ENCODE results near the gene RGSL1. TPM values are rescaled to one million over a fixed set of nuclear protein-coding genes. Genes with fewer than 3 reads are reported as not detected.

The RGSL1 gene
- total and polyA plus RNA-seq, 9 of the 15 experiments (the other 6 are each of a cell fraction or from before 2014, with no cell fraction given), result 0.03 TPM; not detected in 8

- TF ChIP-seq, protein P1, sequence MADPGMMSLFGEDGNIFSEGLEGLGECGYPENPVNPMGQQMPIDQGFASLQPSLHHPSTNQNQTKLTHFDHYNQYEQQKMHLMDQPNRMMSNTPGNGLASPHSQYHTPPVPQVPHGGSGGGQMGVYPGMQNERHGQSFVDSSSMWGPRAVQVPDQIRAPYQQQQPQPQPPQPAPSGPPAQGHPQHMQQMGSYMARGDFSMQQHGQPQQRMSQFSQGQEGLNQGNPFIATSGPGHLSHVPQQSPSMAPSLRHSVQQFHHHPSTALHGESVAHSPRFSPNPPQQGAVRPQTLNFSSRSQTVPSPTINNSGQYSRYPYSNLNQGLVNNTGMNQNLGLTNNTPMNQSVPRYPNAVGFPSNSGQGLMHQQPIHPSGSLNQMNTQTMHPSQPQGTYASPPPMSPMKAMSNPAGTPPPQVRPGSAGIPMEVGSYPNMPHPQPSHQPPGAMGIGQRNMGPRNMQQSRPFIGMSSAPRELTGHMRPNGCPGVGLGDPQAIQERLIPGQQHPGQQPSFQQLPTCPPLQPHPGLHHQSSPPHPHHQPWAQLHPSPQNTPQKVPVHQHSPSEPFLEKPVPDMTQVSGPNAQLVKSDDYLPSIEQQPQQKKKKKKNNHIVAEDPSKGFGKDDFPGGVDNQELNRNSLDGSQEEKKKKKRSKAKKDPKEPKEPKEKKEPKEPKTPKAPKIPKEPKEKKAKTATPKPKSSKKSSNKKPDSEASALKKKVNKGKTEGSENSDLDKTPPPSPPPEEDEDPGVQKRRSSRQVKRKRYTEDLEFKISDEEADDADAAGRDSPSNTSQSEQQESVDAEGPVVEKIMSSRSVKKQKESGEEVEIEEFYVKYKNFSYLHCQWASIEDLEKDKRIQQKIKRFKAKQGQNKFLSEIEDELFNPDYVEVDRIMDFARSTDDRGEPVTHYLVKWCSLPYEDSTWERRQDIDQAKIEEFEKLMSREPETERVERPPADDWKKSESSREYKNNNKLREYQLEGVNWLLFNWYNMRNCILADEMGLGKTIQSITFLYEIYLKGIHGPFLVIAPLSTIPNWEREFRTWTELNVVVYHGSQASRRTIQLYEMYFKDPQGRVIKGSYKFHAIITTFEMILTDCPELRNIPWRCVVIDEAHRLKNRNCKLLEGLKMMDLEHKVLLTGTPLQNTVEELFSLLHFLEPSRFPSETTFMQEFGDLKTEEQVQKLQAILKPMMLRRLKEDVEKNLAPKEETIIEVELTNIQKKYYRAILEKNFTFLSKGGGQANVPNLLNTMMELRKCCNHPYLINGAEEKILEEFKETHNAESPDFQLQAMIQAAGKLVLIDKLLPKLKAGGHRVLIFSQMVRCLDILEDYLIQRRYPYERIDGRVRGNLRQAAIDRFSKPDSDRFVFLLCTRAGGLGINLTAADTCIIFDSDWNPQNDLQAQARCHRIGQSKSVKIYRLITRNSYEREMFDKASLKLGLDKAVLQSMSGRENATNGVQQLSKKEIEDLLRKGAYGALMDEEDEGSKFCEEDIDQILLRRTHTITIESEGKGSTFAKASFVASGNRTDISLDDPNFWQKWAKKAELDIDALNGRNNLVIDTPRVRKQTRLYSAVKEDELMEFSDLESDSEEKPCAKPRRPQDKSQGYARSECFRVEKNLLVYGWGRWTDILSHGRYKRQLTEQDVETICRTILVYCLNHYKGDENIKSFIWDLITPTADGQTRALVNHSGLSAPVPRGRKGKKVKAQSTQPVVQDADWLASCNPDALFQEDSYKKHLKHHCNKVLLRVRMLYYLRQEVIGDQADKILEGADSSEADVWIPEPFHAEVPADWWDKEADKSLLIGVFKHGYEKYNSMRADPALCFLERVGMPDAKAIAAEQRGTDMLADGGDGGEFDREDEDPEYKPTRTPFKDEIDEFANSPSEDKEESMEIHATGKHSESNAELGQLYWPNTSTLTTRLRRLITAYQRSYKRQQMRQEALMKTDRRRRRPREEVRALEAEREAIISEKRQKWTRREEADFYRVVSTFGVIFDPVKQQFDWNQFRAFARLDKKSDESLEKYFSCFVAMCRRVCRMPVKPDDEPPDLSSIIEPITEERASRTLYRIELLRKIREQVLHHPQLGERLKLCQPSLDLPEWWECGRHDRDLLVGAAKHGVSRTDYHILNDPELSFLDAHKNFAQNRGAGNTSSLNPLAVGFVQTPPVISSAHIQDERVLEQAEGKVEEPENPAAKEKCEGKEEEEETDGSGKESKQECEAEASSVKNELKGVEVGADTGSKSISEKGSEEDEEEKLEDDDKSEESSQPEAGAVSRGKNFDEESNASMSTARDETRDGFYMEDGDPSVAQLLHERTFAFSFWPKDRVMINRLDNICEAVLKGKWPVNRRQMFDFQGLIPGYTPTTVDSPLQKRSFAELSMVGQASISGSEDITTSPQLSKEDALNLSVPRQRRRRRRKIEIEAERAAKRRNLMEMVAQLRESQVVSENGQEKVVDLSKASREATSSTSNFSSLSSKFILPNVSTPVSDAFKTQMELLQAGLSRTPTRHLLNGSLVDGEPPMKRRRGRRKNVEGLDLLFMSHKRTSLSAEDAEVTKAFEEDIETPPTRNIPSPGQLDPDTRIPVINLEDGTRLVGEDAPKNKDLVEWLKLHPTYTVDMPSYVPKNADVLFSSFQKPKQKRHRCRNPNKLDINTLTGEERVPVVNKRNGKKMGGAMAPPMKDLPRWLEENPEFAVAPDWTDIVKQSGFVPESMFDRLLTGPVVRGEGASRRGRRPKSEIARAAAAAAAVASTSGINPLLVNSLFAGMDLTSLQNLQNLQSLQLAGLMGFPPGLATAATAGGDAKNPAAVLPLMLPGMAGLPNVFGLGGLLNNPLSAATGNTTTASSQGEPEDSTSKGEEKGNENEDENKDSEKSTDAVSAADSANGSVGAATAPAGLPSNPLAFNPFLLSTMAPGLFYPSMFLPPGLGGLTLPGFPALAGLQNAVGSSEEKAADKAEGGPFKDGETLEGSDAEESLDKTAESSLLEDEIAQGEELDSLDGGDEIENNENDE (IDR thresholded peaks at IDR 0.05; ENCODE audit: low read depth, low read length), result no peak
- TF ChIP-seq PHF8 (IDR thresholded peaks at IDR 0.05; ENCODE audit: borderline replicate concordance, low read length) (peak; percentile 77), MYBL2 (IDR thresholded peaks at IDR 0.05; ENCODE audit: low read depth) (no peak), MYBL2 (CRISPR knock-in tag; IDR thresholded peaks at IDR 0.05; ENCODE audit: borderline replicate concordance) (no peak), MBD2 (IDR thresholded peaks at IDR 0.05; ENCODE audit: borderline replicate concordance, low read depth) (peak; percentile 74; the same call in 1 of the 2 replicates), ZKSCAN3 (CRISPR knock-in tag; IDR thresholded peaks at IDR 0.05) (no peak), RFX5 (IDR thresholded peaks at IDR 0.05; ENCODE audit: low read depth, low read length) (no peak), ZBTB33 (CRISPR knock-in tag; IDR thresholded peaks at IDR 0.05) (no peak), ZNF589 (CRISPR knock-in tag; IDR thresholded peaks at IDR 0.05; ENCODE audit: low read depth) (0 out of 2 replicates have a peak, but pooled peaks have one; percentile 57), ZBTB9 (CRISPR knock-in tag; IDR thresholded peaks at IDR 0.05) (no peak)
Measured at GRCh38 chr1:182588500-182589396, 138.8 kb downstream of the RGSL1 start, which contains the start of gene RNASEL (continued).
